Stimulated activated naive CD8-positive, alpha-beta T cell treated with anti-CD3 and anti-CD28 coated beads, Interleukin-15, Interleukin-2, amounts not matched to agents 100 ng/mL and 50 ng/mL, for 24 hours (primary cell): ENCODE measurements around the gene WWOX.
A peak's percentile ranks its signal among the peaks of the same experiment; 100 is the strongest.

Experiments used
- H3K27ac Mint-ChIP-seq: one replicate; pipeline ENCODE4 v1.8.0; 2021; ENCODE audit warnings: mild to moderate bottlenecking, mixed read lengths
- H3K27me3 Mint-ChIP-seq: one replicate; pipeline ENCODE4 v1.8.0; 2021; ENCODE audit warnings: mixed read lengths
- H3K36me3 Mint-ChIP-seq: one replicate; pipeline ENCODE4 v1.8.0; 2021; ENCODE audit warnings: low read depth, mixed read lengths
- H3K4me1 Mint-ChIP-seq: one replicate; pipeline ENCODE4 v1.8.0; 2021; ENCODE audit warnings: low read depth, mixed read lengths
- H3K4me3 Mint-ChIP-seq: one replicate; pipeline ENCODE4 v1.8.0; 2021; ENCODE audit warnings: mild to moderate bottlenecking, mixed read lengths
- H3K9me3 Mint-ChIP-seq: one replicate; pipeline ENCODE4 v1.8.0; 2021; ENCODE audit warnings: mixed read lengths

Gene WWOX

GRCh38 chr16:78768226-78768625 lies 668.8 kb downstream of the WWOX start:
- peaks cover 5% of the 10 kb centered on the region for H3K27me3 Mint-ChIP-seq

GRCh38 chr16:78768718-78769117 lies 669.3 kb downstream of the WWOX start:
- Mint-ChIP-seq H3K27me3 (peaks cover 5% of the 10 kb centered on the region), H3K9me3 (no peaks in the 10 kb centered on the region), H3K36me3 (no peaks in the 10 kb centered on the region), H3K27ac (peak overlapping the region; percentile 42), H3K4me1 (peaks cover 30% of the 10 kb centered on the region), H3K4me3 (no peak overlapping the region)

More at GRCh38 chr16:78768226-78768625, 668.8 kb downstream of the WWOX start:
- H3K4me3 Mint-ChIP-seq, result no peak overlapping the region
- no peaks in the 10 kb centered on the region for H3K36me3 Mint-ChIP-seq
- peak overlapping the region; percentile 53 for H3K27ac Mint-ChIP-seq
- peaks cover 25% of the 10 kb centered on the region for H3K4me1 Mint-ChIP-seq
- H3K9me3 Mint-ChIP-seq, result no peaks in the 10 kb centered on the region

GRCh38 chr16:78770353-78771091 lies 671.1 kb downstream of the WWOX start:
- Mint-ChIP-seq H3K4me1 (peaks cover 43% of the 10 kb centered on the region), H3K4me3 (no peak overlapping the region), H3K27me3 (peaks cover 5% of the 10 kb centered on the region), H3K36me3 (no peaks in the 10 kb centered on the region), H3K27ac (no peak overlapping the region), H3K9me3 (no peaks in the 10 kb centered on the region)

DNA sequence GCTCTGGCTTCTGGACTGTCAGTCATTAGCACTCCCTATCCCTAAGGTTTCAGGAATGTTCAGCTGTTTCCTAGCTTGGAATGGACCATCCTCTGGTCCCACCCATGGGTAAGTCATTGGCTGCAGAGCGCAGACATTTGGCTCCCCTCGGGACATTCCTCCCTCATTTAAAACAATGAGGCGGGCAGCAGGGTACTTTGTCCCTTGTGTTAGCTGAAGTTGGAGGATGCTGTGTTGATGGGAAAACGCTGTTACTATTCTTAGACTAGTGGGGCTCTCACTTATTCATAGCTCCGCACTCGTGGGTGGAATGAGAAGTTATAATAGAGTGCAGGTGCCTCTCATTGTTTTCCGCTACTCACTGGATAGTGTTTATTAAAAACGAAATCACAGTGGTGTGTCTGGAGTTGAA lies 673.8 kb downstream of the WWOX start:
- Mint-ChIP-seq H3K27ac (peak overlapping the region; percentile 73), H3K4me3 (peak overlapping the region; percentile 18), H3K36me3 (no peaks in the 10 kb centered on the region), H3K4me1 (peaks cover 49% of the 10 kb centered on the region), H3K27me3 (peaks cover 5% of the 10 kb centered on the region), H3K9me3 (no peaks in the 10 kb centered on the region)

DNA sequence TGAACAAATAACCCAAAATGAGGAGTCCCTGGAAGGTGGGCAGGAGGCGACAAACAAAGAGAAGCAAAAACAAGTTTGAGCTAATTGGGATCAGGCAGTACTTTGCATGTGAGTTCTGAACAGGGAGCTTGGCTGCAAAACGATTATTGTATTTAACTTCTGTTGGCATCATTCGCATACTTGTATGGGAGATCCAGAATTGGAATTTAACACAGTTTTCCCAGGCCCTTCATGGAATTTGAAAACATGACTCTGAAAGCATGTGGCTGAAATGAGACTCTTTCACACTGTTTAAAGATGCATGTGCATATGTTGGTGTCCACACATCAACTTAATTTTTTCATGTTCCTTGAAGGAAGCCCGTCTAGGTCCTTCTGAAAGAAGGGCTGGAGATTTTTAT lies 674.3 kb downstream of the WWOX start:
- Mint-ChIP-seq H3K9me3 (no peaks in the 10 kb centered on the region), H3K36me3 (no peaks in the 10 kb centered on the region), H3K4me3 (peak overlapping the region; percentile 18), H3K4me1 (peaks cover 52% of the 10 kb centered on the region), H3K27me3 (peaks cover 5% of the 10 kb centered on the region), H3K27ac (peak overlapping the region; percentile 73)

DNA sequence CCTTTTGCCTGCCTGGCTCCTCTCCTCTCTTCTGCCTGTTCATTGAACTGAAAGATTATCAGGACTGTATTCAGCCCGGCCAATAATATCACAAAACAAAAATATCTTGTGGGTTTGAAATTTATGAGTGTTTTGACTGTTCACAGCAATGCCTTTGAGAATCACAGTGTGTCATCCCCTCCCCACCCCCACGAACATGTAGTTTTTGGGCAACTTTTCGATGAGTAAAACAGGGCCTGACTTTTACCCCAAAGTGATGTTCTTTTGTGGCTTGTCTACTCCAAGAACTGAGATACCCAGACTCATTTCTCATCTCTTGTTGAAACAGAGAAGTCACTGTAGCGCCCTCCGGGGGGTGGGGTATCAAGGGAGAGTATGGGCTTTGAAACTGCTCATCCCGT lies 675.7 kb downstream of the WWOX start:
- H3K4me3 Mint-ChIP-seq, result no peak overlapping the region
- H3K27ac Mint-ChIP-seq, result peak overlapping the region; percentile 72
- H3K27me3 Mint-ChIP-seq, result peaks cover 5% of the 10 kb centered on the region
- peaks cover under 1% of the 10 kb centered on the region for H3K36me3 Mint-ChIP-seq
- peaks cover 48% of the 10 kb centered on the region for H3K4me1 Mint-ChIP-seq
- H3K9me3 Mint-ChIP-seq, result no peaks in the 10 kb centered on the region

DNA sequence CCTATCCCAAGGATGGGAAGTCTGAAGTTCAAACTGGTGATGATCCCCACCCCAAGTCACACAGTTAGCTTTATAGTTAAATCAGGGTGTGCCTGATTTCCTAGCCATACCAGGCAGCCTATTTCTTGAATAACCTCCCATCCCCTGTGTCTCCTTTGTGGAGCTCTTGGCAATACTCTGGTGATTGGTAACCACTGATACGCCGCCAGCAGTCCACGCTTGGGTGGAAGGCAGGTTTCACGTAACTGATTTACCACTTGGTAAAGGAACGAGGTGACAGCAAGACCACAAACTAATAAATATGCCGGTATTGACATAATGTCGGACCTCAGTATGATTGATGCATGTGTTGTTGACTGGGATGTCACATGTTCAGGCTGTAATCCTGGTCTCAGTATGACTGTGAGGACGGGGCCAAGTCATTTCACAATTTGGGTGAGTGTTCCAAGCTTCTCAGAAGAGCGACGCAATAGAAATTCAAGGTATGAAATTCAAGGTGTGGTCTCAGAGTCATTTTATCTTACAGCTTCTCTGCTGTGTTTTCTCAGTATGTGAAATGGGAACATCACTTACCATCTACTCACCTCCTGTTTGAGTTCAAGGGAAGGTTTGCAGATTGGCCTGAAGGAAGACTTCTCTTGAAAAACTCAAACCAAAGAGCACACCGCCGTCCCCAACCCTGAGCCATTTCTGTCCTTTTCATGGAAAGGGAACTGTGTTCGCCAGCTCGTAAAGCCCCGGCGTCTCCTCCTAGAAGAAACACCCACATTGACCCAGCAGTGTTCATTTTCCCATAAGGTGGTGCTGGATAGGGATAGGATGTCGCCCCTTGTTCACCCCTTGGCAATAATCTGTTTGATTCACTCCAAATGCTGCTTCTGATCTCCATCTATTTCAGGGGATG lies 678.9 kb downstream of the WWOX start:
- Mint-ChIP-seq H3K27me3 (no peaks in the 10 kb centered on the region), H3K36me3 (peaks cover 5% of the 10 kb centered on the region), H3K4me3 (peak overlapping the region; percentile 41), H3K9me3 (no peaks in the 10 kb centered on the region), H3K27ac (peak overlapping the region; percentile 84), H3K4me1 (peaks cover 35% of the 10 kb centered on the region)

DNA sequence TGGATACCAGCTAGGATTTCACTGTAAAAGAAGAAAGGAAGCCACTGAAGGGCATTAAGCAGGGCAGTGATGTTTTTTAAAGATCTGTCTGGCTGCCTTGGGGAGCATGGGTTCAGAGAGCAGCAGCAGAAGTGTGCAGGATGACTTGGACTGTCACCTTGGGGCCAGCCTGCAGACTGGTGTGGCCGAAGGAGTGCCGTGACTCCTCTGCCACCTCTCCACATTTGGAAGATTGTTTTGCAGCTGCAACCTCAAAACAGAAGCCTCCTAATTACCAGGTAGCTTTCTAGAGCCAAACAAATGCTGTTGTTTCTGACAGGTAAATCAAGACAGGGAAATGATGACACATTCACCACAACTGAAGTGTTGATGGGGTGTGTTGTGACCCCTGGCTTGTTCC lies 681.4 kb downstream of the WWOX start:
- no peaks in the 10 kb centered on the region for H3K9me3 Mint-ChIP-seq
- no peaks in the 10 kb centered on the region for H3K27me3 Mint-ChIP-seq
- H3K4me3 Mint-ChIP-seq, result no peak overlapping the region
- H3K27ac Mint-ChIP-seq, result no peak overlapping the region
- H3K36me3 Mint-ChIP-seq, result peaks cover 5% of the 10 kb centered on the region
- peaks cover 15% of the 10 kb centered on the region for H3K4me1 Mint-ChIP-seq

GRCh38 chr16:78782572-78782971 lies 683.1 kb downstream of the WWOX start:
- H3K9me3 Mint-ChIP-seq, result no peaks in the 10 kb centered on the region
- no peaks in the 10 kb centered on the region for H3K27me3 Mint-ChIP-seq
- H3K4me3 Mint-ChIP-seq, result no peak overlapping the region
- peaks cover 13% of the 10 kb centered on the region for H3K4me1 Mint-ChIP-seq
- H3K36me3 Mint-ChIP-seq, result peaks cover 5% of the 10 kb centered on the region
- H3K27ac Mint-ChIP-seq, result no peak overlapping the region

DNA sequence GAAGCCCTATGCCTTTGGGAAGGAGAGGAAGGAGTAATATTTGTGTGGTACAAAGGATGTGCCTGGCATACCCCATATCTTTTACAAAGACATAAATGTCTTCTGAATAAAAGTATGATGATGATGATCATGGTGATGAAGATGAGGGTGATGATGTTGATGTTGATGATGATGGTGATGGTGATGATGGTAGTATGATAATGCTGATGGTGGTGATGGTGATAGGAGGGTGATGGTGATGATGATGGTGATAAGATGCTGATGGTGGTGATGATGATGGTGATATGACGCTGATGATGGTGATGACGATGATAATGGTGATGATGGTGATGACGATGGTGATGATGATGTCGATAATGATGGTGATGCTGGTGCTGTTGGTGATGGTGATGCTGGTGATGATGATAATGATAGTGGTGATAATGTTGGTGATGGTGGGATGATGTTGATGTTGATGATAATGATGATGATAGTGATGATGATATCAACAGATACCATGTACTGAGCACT lies 684.2 kb downstream of the WWOX start:
- H3K9me3 Mint-ChIP-seq, result no peaks in the 10 kb centered on the region
- H3K36me3 Mint-ChIP-seq, result peaks cover 5% of the 10 kb centered on the region
- no peak overlapping the region for H3K27ac Mint-ChIP-seq
- no peaks in the 10 kb centered on the region for H3K27me3 Mint-ChIP-seq
- H3K4me3 Mint-ChIP-seq, result no peak overlapping the region
- peaks cover 5% of the 10 kb centered on the region for H3K4me1 Mint-ChIP-seq

GRCh38 chr16:78784771-78785170 lies 685.3 kb downstream of the WWOX start:
- Mint-ChIP-seq H3K27ac (no peak overlapping the region), H3K4me3 (no peak overlapping the region), H3K4me1 (no peaks in the 10 kb centered on the region), H3K9me3 (no peaks in the 10 kb centered on the region), H3K27me3 (no peaks in the 10 kb centered on the region), H3K36me3 (peaks cover 5% of the 10 kb centered on the region)

DNA sequence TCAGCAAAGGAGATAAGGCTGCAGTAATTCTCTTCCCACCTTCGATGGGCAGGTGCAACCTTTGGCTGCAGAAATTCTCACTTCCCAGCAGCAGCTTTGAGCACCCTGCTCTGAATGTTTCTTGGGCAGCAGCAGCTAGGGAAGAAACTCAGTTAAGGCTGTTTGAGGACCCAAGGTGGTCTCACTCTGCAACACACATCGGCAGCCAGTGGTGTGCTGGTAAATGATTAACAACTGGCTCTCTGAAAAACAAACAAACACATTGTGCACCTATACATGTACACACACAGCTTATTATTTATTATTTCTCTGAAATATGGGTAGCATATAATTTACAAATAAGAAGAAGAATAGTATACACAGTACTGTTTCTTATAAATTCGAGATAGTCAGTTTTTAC lies 685.8 kb downstream of the WWOX start:
- no peak overlapping the region for H3K27ac Mint-ChIP-seq
- H3K27me3 Mint-ChIP-seq, result no peaks in the 10 kb centered on the region
- H3K9me3 Mint-ChIP-seq, result no peaks in the 10 kb centered on the region
- peaks cover 1% of the 10 kb centered on the region for H3K4me1 Mint-ChIP-seq
- peaks cover 4% of the 10 kb centered on the region for H3K36me3 Mint-ChIP-seq
- H3K4me3 Mint-ChIP-seq, result no peak overlapping the region

GRCh38 chr16:78786635-78787034 lies 687.2 kb downstream of the WWOX start:
- Mint-ChIP-seq H3K27me3 (no peaks in the 10 kb centered on the region), H3K4me1 (peaks cover 11% of the 10 kb centered on the region), H3K9me3 (no peaks in the 10 kb centered on the region), H3K36me3 (no peaks in the 10 kb centered on the region), H3K4me3 (no peak overlapping the region), H3K27ac (no peak overlapping the region)

- peaks cover 11% of the 10 kb centered on the region for H3K4me1 Mint-ChIP-seq
- H3K27ac Mint-ChIP-seq, result no peak overlapping the region
- no peaks in the 10 kb centered on the region for H3K27me3 Mint-ChIP-seq
- no peak overlapping the region for H3K4me3 Mint-ChIP-seq
- H3K36me3 Mint-ChIP-seq, result no peaks in the 10 kb centered on the region
- H3K9me3 Mint-ChIP-seq, result no peaks in the 10 kb centered on the region
Observed at GRCh38 chr16:78788276-78788675, 688.8 kb downstream of the WWOX start.

GRCh38 chr16:78788696-78789095 lies 689.2 kb downstream of the WWOX start:
- Mint-ChIP-seq H3K4me3 (no peak overlapping the region), H3K4me1 (peaks cover 11% of the 10 kb centered on the region), H3K36me3 (no peaks in the 10 kb centered on the region), H3K27ac (peak overlapping the region; percentile 12), H3K9me3 (no peaks in the 10 kb centered on the region), H3K27me3 (no peaks in the 10 kb centered on the region)
